Left forelimb (tissue), 1 donor: ENCODE data around the gene LRRC43.

Source experiments
- DNase-seq: peaks from one replicate; pipeline ENCODE4 v3.0.0-alpha.2; 2018; ENCODE audit warnings: low spot score

LRRC43 gene

GRCh38 chr12:122182887-122183587, at the start of gene LRRC43:
Gene LRRC43, plus strand, starts transcription at chr12:122183123. Its CDS starts 22 bp downstream, at chr12:122183145.
- DNase-seq, result no peak

- no peak for DNase-seq
Measured at GRCh38 chr12:122133192-122133950, 49.6 kb upstream of the LRRC43 start.

- no peak for DNase-seq
Measured at GRCh38 chr12:122135437-122136031, 47.4 kb upstream of the LRRC43 start.

GRCh38 chr12:122137229-122137628, 45.7 kb upstream of the LRRC43 start:
- no peak for DNase-seq

GRCh38 chr12:122137681-122138080, 45.2 kb upstream of the LRRC43 start:
- no peak for DNase-seq

GRCh38 chr12:122138181-122138580, 44.7 kb upstream of the LRRC43 start:
- no peak for DNase-seq

GRCh38 chr12:122138616-122139015, 44.3 kb upstream of the LRRC43 start:
- DNase-seq, result no peak

- DNase-seq, result no peak
Measured at GRCh38 chr12:122139266-122139665, 43.7 kb upstream of the LRRC43 start.

- no peak for DNase-seq
Measured at GRCh38 chr12:122139941-122140340, 43.0 kb upstream of the LRRC43 start.

- no peak for DNase-seq
Measured at GRCh38 chr12:122140467-122141257, 42.3 kb upstream of the LRRC43 start.

GRCh38 chr12:122141911-122142725, 40.8 kb upstream of the LRRC43 start:
- no peak for DNase-seq

GRCh38 chr12:122142857-122143256, 40.1 kb upstream of the LRRC43 start:
- no peak for DNase-seq

- DNase-seq, result no peak
Measured at GRCh38 chr12:122144885-122145284, 38.0 kb upstream of the LRRC43 start.

- no peak for DNase-seq
Measured at GRCh38 chr12:122145505-122146330, 37.2 kb upstream of the LRRC43 start.

GRCh38 chr12:122147514-122148290, 35.2 kb upstream of the LRRC43 start:
- no peak for DNase-seq

GRCh38 chr12:122148657-122149056, 34.3 kb upstream of the LRRC43 start:
- DNase-seq, result no peak

GRCh38 chr12:122150127-122150681, 32.7 kb upstream of the LRRC43 start:
- no peak for DNase-seq

GRCh38 chr12:122152754-122153153, 30.2 kb upstream of the LRRC43 start:
- no peak for DNase-seq

GRCh38 chr12:122155705-122156104, 27.2 kb upstream of the LRRC43 start:
- no peak for DNase-seq
